Measurements from ENCODE around the gene CYP46A1.

Gene CYP46A1

GRCh38 chr14:99724939-99725773 lies 41.1 kb downstream of the CYP46A1 start:
- H3K4me1 ChIP-seq (ENCODE audit: low read depth, poor library complexity, severe bottlenecking): no peaks in the 10 kb centered on the region
- H3K27me3 ChIP-seq (ENCODE audit: insufficient read depth, low read depth): no peaks in the 10 kb centered on the region
- H3K4me2 ChIP-seq: no peak overlapping the region
- no peaks in the 10 kb centered on the region for H3K36me3 ChIP-seq (ENCODE audit: insufficient read depth)
- no peak overlapping the region for H2AFZ ChIP-seq (ENCODE audit: low read depth)
- no peak overlapping the region for H3K27ac ChIP-seq
- H3K4me3 ChIP-seq (IDR thresholded peaks at IDR 0.05; ENCODE audit: insufficient read depth, low read depth, low read length): no peak overlapping the region
- TF ChIP-seq, protein P1, sequence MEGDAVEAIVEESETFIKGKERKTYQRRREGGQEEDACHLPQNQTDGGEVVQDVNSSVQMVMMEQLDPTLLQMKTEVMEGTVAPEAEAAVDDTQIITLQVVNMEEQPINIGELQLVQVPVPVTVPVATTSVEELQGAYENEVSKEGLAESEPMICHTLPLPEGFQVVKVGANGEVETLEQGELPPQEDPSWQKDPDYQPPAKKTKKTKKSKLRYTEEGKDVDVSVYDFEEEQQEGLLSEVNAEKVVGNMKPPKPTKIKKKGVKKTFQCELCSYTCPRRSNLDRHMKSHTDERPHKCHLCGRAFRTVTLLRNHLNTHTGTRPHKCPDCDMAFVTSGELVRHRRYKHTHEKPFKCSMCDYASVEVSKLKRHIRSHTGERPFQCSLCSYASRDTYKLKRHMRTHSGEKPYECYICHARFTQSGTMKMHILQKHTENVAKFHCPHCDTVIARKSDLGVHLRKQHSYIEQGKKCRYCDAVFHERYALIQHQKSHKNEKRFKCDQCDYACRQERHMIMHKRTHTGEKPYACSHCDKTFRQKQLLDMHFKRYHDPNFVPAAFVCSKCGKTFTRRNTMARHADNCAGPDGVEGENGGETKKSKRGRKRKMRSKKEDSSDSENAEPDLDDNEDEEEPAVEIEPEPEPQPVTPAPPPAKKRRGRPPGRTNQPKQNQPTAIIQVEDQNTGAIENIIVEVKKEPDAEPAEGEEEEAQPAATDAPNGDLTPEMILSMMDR (conservative IDR thresholded peaks at IDR 0.05; ENCODE audit: low read depth, low read length): no peak
- no peak overlapping the region for H3K9ac ChIP-seq
- no peaks in the 10 kb centered on the region for H4K20me1 ChIP-seq (ENCODE audit: insufficient read depth)
- no peaks in the 10 kb centered on the region for H3K79me2 ChIP-seq (ENCODE audit: insufficient read depth, low read depth)

GRCh38 chr14:99725774-99726537 lies 41.9 kb downstream of the CYP46A1 start:
- Histone ChIP-seq H4K20me1 (ENCODE audit: insufficient read depth) (no peaks in the 10 kb centered on the region), H3K9ac (no peak overlapping the region)

GRCh38 chr14:99726538-99727095 lies 42.5 kb downstream of the CYP46A1 start:
- no peak overlapping the region for H2AFZ ChIP-seq (ENCODE audit: low read depth)
- TF ChIP-seq, protein P1 (conservative IDR thresholded peaks at IDR 0.05; ENCODE audit: low read depth, low read length): no peak
- no peaks in the 10 kb centered on the region for H4K20me1 ChIP-seq (ENCODE audit: insufficient read depth)
- H3K27ac ChIP-seq: no peak overlapping the region
- no peaks in the 10 kb centered on the region for H3K79me2 ChIP-seq (ENCODE audit: insufficient read depth, low read depth)
- no peak overlapping the region for H3K4me3 ChIP-seq (IDR thresholded peaks at IDR 0.05; ENCODE audit: insufficient read depth, low read depth, low read length)
- H3K36me3 ChIP-seq (ENCODE audit: insufficient read depth): no peaks in the 10 kb centered on the region
- H3K4me1 ChIP-seq (ENCODE audit: low read depth, poor library complexity, severe bottlenecking): no peaks in the 10 kb centered on the region
- H3K9ac ChIP-seq: no peak overlapping the region
- peaks cover 7% of the 10 kb centered on the region; the same call in 1 of the 2 replicates for H3K27me3 ChIP-seq (ENCODE audit: insufficient read depth, low read depth)
- H3K4me2 ChIP-seq: no peak overlapping the region

More at GRCh38 chr14:99725774-99726537, 41.9 kb downstream of the CYP46A1 start:
- no peak overlapping the region for H3K4me2 ChIP-seq
- H3K4me1 ChIP-seq (ENCODE audit: low read depth, poor library complexity, severe bottlenecking): no peaks in the 10 kb centered on the region
- H3K27me3 ChIP-seq (ENCODE audit: insufficient read depth, low read depth): peaks cover 6% of the 10 kb centered on the region; the same call in 1 of the 2 replicates
- TF ChIP-seq, protein P1 (conservative IDR thresholded peaks at IDR 0.05; ENCODE audit: low read depth, low read length): no peak
- H3K4me3 ChIP-seq (IDR thresholded peaks at IDR 0.05; ENCODE audit: insufficient read depth, low read depth, low read length): no peak overlapping the region
- no peaks in the 10 kb centered on the region for H3K79me2 ChIP-seq (ENCODE audit: insufficient read depth, low read depth)
- H3K36me3 ChIP-seq (ENCODE audit: insufficient read depth): no peaks in the 10 kb centered on the region
- H2AFZ ChIP-seq (ENCODE audit: low read depth): no peak overlapping the region
- H3K27ac ChIP-seq: no peak overlapping the region

DNA sequence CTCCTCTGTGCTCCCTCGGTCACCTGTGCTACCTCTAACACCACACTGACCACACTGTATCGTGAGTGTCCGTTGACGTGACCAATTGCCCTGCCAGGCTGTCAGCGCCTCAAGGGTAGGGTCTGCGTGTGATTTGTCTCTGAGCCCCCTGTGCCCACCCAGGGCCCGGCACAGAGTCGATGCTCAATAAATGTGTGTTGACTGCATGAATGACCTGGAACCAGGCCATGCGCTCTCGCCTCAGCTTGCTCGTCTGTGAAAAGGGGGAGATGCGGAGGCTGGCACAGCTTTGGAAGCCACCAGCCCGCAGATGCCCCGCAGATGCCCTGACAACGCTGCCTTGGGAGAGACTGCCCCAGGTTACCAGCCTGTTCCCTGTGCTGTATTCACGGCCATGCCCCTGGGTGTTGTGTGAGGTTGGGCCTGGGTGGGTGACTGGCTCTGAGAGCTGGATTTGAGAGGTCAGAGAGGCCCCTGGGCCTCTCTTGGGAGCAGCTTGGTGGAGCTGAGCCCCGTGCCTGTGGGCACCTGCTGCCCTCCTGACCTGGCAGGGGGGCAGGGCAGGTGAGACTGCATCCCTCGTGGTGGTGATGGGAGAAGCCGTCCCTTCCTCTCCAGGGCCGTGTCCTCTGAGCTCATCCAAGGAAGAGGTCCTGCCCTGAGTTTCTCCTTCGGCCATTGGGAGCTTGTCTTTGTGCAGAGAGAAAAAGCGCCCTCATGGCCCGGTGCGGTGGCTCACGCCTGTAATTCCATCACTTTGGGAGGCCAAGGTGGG lies 43.2 kb downstream of the CYP46A1 start:
- no peaks in the 10 kb centered on the region for H4K20me1 ChIP-seq (ENCODE audit: insufficient read depth)
- no peaks in the 10 kb centered on the region for H3K36me3 ChIP-seq (ENCODE audit: insufficient read depth)
- no peaks in the 10 kb centered on the region for H3K4me1 ChIP-seq (ENCODE audit: low read depth, poor library complexity, severe bottlenecking)
- no peaks in the 10 kb centered on the region for H3K79me2 ChIP-seq (ENCODE audit: insufficient read depth, low read depth)
- no peak overlapping the region for H3K4me2 ChIP-seq
- peaks cover 7% of the 10 kb centered on the region; the same call in 1 of the 2 replicates for H3K27me3 ChIP-seq (ENCODE audit: insufficient read depth, low read depth)
- TF ChIP-seq, protein P1 (conservative IDR thresholded peaks at IDR 0.05; ENCODE audit: low read depth, low read length): no peak
- H3K9ac ChIP-seq: no peak overlapping the region
- H3K27ac ChIP-seq: no peak overlapping the region
- no peak overlapping the region for H3K4me3 ChIP-seq (IDR thresholded peaks at IDR 0.05; ENCODE audit: insufficient read depth, low read depth, low read length)
- H2AFZ ChIP-seq (ENCODE audit: low read depth): no peak overlapping the region

All from KMS-11 (cell line).